Spinal cord (tissue), 10 donors: ENCODE data around the gene ABL1. TPM values are rescaled to one million over a fixed set of nuclear protein-coding genes. Genes with fewer than 3 reads are reported as not detected.

Experiments
- DNase-seq, 6 donors: peaks; one replicate each; pipeline versions ENCODE4 v3.0.0 to v3.0.0-alpha.2; 2013 to 2015; ENCODE audit warnings: low spot score in 6 of 6, low read depth in 4 of 6
- H3K27ac ChIP-seq: one replicate; pipeline ENCODE4 v1.5.1; 2013; ENCODE audit warnings: low read depth, low read length, control low read depth
- H3K27me3 ChIP-seq: one replicate; pipeline ENCODE4 v1.6.1; 2013; ENCODE audit warnings: low read length; ENCODE audit not compliant: control insufficient read depth, insufficient read depth
- H3K36me3 ChIP-seq: one replicate; pipeline ENCODE4 v1.6.1; 2013; ENCODE audit warnings: low read length; ENCODE audit not compliant: control insufficient read depth, insufficient read depth
- H3K4me1 ChIP-seq: one replicate; pipeline ENCODE4 v1.6.1; 2013; ENCODE audit warnings: low read length; ENCODE audit not compliant: control insufficient read depth, insufficient read depth
- H3K4me3 ChIP-seq: one replicate; pipeline ENCODE4 v1.5.1; 2013; ENCODE audit warnings: low read depth, low read length, control low read depth
- H3K9me3 ChIP-seq: one replicate; pipeline ENCODE4 v1.6.1; 2013; ENCODE audit warnings: low read length; ENCODE audit not compliant: control insufficient read depth, insufficient read depth
- WGBS: methylation state at CpG from one replicate; pipeline ENCODE4 v1.1.5; 2013; ENCODE audit warnings: missing lambda C conversion rate; ENCODE audit not compliant: insufficient coverage; 5-methylcytosine and 5-hydroxymethylcytosine counted together
- polyA plus RNA-seq, 2 donors: library from polyadenylated mRNA; unstranded; fragments of 120-200 nt; gene quantifications; one replicate each; pipeline ENCODE4 v1.2.1, GENCODE V29; 2013; ENCODE audit not compliant: insufficient read length in 2 of 2
- total RNA-seq, 2 donors: library from RNA; depleted of rRNA in 1 of 2; stranded (reverse); fragments of 120-200 nt in 1 of 2; fragments of >200 nt in 1 of 2; gene quantifications; one replicate each; pipeline versions ENCODE4 v1.2.3 to v1.2.4, GENCODE V29; 2013 to 2014
- donor health status: healthy.

The ABL1 gene
- total and polyA plus RNA-seq, 4 donors: 36.6 to 72.7 (median 63.6) TPM

- Histone ChIP-seq H3K4me1 (peaks cover 65% of the 10 kb centered on the region), H3K27ac (no peak overlapping the region), H3K9me3 (no peaks in the 10 kb centered on the region), H3K27me3 (no peaks in the 10 kb centered on the region), H3K4me3 (no peak overlapping the region), H3K36me3 (peaks cover 60% of the 10 kb centered on the region)
- WGBS: 55% methylated on average over 32 of the region's 34 CpGs
- DNase-seq: peak in 1 of 6 donors; percentile 48
Observed at GRCh38 chr9:130893341-130894101, 58.5 kb downstream of the ABL1 start.

- 58% methylated on average over 7 of the region's 7 CpGs for WGBS
- Histone ChIP-seq H3K9me3 (no peaks in the 10 kb centered on the region), H3K27ac (no peak overlapping the region), H3K4me1 (peaks cover 65% of the 10 kb centered on the region), H3K27me3 (no peaks in the 10 kb centered on the region), H3K36me3 (peaks cover 54% of the 10 kb centered on the region), H3K4me3 (no peak overlapping the region)
- DNase-seq: no peak
Observed at GRCh38 chr9:130894546-130894945, 59.5 kb downstream of the ABL1 start.

DNA sequence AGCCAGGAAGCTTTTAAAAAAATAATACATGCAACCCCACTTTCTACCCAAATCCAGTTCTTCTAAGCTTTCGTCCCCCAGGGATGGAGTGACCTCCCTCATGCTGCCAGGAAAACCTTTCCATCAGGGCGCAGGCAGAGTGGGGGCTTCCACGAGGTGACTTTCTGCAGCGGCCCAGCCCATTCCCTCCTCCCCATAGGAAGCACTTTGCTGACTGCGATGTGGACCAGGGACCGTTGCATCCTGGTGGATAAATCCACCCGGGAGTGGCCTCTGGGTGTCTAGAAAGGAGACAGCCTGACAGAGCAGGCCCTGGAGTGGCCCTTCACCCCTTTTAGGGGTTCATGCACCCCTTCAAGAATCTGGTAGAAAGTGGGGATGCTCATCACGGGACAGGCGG, 60.0 kb downstream of the ABL1 start:
- H3K4me1 ChIP-seq: peaks cover 64% of the 10 kb centered on the region
- no peaks in the 10 kb centered on the region for H3K27me3 ChIP-seq
- no peak for DNase-seq
- H3K9me3 ChIP-seq: no peaks in the 10 kb centered on the region
- no peak overlapping the region for H3K4me3 ChIP-seq
- peaks cover 50% of the 10 kb centered on the region for H3K36me3 ChIP-seq
- 85% methylated on average over 5 of the region's 9 CpGs for WGBS
- H3K27ac ChIP-seq: no peak overlapping the region

DNA sequence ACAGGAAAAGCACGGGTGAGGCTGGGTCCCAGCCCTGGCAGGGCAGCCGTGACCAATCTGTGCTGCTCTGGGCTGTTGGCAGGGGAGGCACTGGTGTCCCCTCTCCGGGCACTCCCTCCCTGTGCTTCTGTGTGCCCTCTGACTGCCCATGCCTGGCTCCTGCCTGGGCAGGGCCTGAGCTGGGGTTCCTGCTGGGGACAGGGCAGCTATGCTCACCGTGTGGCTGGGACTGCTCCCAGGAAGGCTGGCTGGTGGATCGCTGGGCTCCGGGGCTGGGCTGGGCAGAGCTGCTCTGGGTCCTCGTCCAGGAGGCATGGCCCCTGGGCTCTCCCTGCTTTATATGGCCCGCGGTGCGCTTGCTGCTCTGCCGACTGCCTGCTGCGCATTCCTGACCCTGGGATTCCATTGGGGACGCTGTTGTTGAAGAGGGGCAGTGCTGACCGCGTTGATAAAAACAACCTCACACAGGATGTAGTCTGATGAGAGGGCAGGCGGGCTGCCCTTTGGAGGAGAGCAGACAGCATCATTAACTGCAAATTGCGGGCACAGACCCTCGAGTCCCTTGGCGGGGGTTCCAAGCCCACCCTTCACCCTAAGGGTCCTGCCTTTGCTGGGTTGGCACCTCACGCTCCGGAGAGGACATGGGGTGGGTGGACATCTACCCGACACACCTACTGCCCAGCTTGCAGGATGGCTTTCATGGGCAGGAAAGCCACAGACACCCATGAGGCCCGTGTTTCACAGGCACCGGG, 60.6 kb downstream of the ABL1 start:
- Histone ChIP-seq H3K27me3 (no peaks in the 10 kb centered on the region), H3K4me3 (no peak overlapping the region)
- 54% methylated on average over 13 of the region's 24 CpGs for WGBS

DNA sequence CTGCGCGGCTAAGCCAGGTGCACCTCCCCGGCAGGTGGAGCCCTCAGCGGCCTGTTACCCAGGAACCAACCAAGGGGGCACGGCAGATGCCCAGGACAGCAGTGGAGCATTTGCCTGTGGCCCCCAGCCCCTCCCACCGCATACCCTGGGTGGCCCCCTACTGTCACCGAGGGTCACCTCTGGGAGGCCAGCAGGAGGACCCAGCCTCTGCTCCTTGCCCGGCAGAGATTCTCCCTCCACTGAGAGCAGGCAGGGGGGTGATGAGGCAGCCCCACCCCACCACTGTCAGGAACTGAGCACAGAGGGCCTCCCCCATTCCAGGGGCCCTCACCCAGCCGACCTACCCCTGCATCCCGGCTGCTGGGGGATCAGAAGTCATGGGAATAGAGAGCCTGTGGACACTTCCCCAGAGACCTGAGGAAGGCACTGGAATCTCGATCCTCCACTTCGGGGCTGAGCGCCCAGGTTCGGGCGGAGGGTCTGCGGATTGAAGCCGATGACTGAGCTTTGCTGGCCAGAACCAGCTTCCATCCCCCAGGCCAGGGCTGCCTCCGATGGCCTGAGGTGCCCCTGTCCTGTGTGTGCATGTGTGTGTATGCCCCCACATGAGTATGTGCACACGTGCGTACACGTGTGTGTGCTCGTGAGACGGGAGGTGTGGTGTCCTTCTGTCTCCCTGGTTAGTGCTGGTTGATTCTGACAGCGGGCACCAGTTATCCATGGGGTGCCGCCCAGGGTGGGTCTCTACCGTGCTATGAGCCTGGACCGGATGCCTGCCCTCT, 61.4 kb downstream of the ABL1 start, which contains the start of gene QRFP:
TSS of gene QRFP (minus strand) at position 580 of the 782 bp plus-strand sequence. CDS start 2,974 bp downstream, outside the sequence.
- Histone ChIP-seq H3K27me3 (no peaks in the 10 kb centered on the region), H3K36me3 (peaks cover 42% of the 10 kb centered on the region), H3K27ac (no peak within 1 kb of the TSS), H3K9me3 (no peaks in the 10 kb centered on the region), H3K4me3 (no peak within 1 kb of the TSS), H3K4me1 (peaks cover 60% of the 10 kb centered on the region)
- DNase-seq: no peak
- WGBS: 85% methylated on average over 27 of the region's 27 CpGs

More for the DNA sequence above, 60.6 kb downstream of the ABL1 start:
- no peaks in the 10 kb centered on the region for H3K9me3 ChIP-seq
- H3K4me1 ChIP-seq: peaks cover 64% of the 10 kb centered on the region
- DNase-seq: no peak
- H3K27ac ChIP-seq: no peak overlapping the region
- peaks cover 45% of the 10 kb centered on the region for H3K36me3 ChIP-seq

GRCh38 chr9:130897105-130897751, 62.2 kb downstream of the ABL1 start:
- Histone ChIP-seq H3K27ac (no peak overlapping the region), H3K36me3 (peaks cover 48% of the 10 kb centered on the region), H3K4me1 (peaks cover 53% of the 10 kb centered on the region), H3K9me3 (no peaks in the 10 kb centered on the region), H3K4me3 (no peak overlapping the region), H3K27me3 (no peaks in the 10 kb centered on the region)
- no peak for DNase-seq
- WGBS: 92% methylated on average over 15 of the region's 16 CpGs

DNA sequence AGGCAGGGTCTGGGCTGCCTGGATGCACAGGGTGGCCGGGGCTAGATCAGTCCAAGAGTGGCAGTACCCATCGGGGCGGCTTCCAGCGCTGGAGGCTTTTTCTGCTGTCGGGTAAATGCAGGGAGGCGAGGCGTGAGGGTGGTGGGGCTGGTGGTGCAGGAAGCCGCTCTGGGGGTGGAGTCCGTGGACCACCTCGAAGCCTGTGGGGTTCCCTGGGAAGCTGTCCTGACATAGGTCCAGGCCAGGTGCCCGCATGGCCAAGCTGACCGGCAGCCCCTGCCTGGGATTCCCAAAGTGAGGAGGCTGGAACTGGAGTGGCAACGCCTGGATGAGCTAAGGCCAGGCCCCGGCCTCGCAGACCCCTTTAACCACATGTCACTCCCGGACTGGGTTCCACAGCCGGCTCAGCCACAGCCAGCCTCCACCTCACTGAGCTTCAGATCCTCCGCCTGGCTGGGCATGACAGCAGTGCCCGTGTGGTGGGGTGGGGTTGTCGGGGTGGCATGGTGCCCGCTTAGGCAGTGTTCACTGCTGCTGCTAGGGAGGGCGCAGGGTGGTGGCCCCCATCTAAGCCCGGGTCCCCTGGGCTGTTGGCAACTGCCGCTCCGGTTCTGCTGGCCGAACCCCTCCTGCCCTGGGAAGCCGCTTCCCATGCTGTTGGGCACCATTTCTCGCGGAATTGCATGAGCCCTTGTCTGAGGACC, 62.9 kb downstream of the ABL1 start:
- H3K27me3 ChIP-seq: no peaks in the 10 kb centered on the region
- DNase-seq: no peak
- H3K4me3 ChIP-seq: no peak overlapping the region
- H3K9me3 ChIP-seq: no peaks in the 10 kb centered on the region
- H3K27ac ChIP-seq: no peak overlapping the region
- H3K4me1 ChIP-seq: peaks cover 48% of the 10 kb centered on the region
- peaks cover 44% of the 10 kb centered on the region for H3K36me3 ChIP-seq
- 82% methylated on average over 27 of the region's 29 CpGs for WGBS

DNA sequence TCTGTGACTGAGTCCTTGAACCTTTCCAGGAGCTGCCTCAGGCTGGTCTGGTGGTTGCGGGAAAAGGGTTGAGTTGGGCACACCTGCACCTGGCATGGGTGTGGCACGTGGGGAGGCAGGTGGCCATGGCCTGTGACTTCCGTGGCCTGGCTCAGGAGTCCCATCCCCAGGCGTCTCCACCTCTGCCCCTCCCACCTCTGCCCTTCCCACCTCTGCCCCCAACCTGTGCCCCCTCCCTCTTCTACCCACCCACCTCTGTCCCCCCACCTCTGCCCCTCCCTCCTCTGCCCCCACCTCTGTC, 63.4 kb downstream of the ABL1 start:
- Histone ChIP-seq H3K4me3 (no peak overlapping the region), H3K36me3 (peaks cover 39% of the 10 kb centered on the region), H3K9me3 (no peaks in the 10 kb centered on the region), H3K27ac (no peak overlapping the region), H3K4me1 (peaks cover 43% of the 10 kb centered on the region), H3K27me3 (no peaks in the 10 kb centered on the region)
- DNase-seq: no peak
- 83% methylated on average over 3 of the region's 4 CpGs for WGBS
